GM19455 (cell line): Measurements from ENCODE around the gene DSPP.

ENCODE experiments used
- ATAC-seq: cut with Tn5 transposase; IDR thresholded peaks from one replicate; pipeline ENCODE4 v1.9.1; 2021; ENCODE audit not compliant: unreplicated experiment

The DSPP gene

GRCh38 chr4:87624698-87625097, 16.4 kb downstream of the DSPP start:
- no peak for ATAC-seq

GRCh38 chr4:87631668-87632067, 23.3 kb downstream of the DSPP start:
- no peak for ATAC-seq

DNA sequence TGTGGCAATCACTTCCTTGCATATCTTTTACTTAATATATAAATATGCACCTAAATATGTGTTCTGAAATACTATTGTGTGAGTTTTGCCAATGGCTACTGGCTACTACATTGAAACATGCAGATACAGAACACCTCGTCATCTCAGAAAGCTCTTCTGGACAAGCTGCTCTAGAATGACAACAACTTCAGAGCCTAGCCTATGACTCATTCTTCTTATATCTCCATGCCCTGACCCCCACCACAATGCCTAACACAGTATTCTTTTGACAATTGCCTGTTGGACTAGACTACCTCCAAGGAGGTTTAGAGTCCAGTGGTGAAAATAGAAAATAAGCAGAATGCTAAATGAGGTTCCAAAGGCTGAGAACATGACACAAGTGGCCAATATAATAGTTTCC, 24.1 kb downstream of the DSPP start:
- no peak for ATAC-seq

GRCh38 chr4:87633243-87633642, 24.9 kb downstream of the DSPP start:
- no peak for ATAC-seq

- ATAC-seq = no peak
These were observed 36.0 kb downstream of the DSPP start for GRCh38 chr4:87644286-87644685.

DNA sequence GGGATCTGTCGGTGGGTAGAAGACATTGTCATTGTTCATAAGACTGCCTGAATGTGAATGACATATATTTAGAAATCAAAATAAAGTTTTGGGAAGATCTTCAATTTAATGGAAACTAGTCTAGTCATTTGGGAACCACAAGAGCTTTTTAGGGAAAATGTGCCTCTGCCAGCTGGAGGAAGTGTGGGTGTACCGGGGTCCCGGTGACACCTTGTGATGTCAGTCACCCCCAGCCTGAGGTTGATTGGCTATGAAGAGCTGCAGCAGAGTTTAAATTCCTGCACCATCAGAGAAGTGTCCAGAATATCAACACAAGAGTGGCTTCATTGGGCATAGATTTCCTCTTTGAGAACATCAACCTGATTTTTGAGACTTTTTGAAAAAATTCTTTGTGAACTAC, 41.7 kb downstream of the DSPP start, which contains the start of gene DMP1:
TSS of gene DMP1 (plus strand) at position 301 of the 400 bp plus-strand sequence. CDS start 6,213 bp downstream, outside the sequence.
- no peak for ATAC-seq

GRCh38 chr4:87650938-87651337, 42.6 kb downstream of the DSPP start:
- no peak for ATAC-seq

- no peak for ATAC-seq
These were observed 43.6 kb downstream of the DSPP start for GRCh38 chr4:87651941-87652340.

GRCh38 chr4:87654487-87655044, 46.2 kb downstream of the DSPP start:
- no peak for ATAC-seq

DNA sequence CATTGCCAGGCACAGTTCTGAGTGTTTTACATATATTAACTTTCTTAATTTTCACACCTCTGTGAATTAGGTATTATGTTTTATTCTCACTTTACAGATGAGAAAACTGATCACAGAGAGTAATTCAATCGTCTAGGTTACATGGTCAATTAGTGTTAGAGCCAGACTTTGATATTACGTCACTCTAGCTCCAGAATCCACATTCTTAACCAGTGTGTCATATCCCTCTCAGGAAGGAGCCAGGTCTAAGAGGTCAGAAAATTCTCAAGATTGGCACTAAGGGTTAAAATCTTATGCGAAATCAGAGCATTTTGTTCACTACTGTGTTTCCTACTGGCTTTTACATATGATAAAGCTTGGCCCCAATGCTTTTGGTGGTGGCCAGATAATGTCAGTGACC, 49.2 kb downstream of the DSPP start:
- ATAC-seq = no peak

GRCh38 chr4:87659247-87659931, 51.1 kb downstream of the DSPP start:
- ATAC-seq = no peak

DNA sequence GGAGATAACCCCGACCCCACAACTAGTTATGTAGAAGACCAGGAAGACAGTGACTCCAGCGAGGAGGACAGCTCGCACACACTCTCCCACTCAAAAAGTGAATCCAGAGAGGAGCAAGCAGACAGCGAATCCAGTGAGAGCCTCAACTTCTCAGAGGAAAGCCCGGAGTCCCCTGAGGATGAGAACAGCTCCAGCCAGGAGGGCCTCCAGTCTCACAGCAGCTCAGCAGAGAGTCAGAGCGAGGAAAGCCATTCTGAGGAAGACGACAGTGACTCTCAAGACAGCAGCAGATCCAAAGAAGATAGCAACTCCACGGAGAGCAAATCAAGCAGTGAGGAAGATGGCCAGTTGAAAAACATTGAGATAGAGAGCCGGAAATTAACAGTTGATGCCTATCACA, 54.5 kb downstream of the DSPP start:
- ATAC-seq = no peak
